ENCODE results near the gene KHDRBS2. TPM values are rescaled to one million over a fixed set of nuclear protein-coding genes. Genes with fewer than 3 reads are reported as not detected.
A peak's percentile ranks its signal among the peaks of the same experiment; 100 is the strongest.

Gene KHDRBS2
- total RNA-seq, 1 donor from 2014 or later = 10.9 TPM

GRCh38 chr6:61886608-61887259, 399.3 kb downstream of the KHDRBS2 start:
- TF ChIP-seq CTCF (IDR thresholded peaks at IDR 0.05) = no peak
- DNase-seq (no peak), ATAC-seq (no peak)
- H3K9me3 ChIP-seq = no peaks in the 10 kb centered on the region
- H3K4me3 ChIP-seq = no peak overlapping the region
- H3K27me3 ChIP-seq (ENCODE audit: low read depth) = no peaks in the 10 kb centered on the region
- no peaks in the 10 kb centered on the region for H3K36me3 ChIP-seq
- H3K4me1 ChIP-seq = no peaks in the 10 kb centered on the region
- no peak overlapping the region for H3K27ac ChIP-seq
- intact Hi-C loops (cut with DNase I) = no loop called here

GRCh38 chr6:61869632-61870400, 416.2 kb downstream of the KHDRBS2 start:
- DNase-seq = no peak
- intact Hi-C loops (cut with DNase I) = no loop called here
- no peaks in the 10 kb centered on the region for H3K36me3 ChIP-seq
- H3K9me3 ChIP-seq = peaks cover 2% of the 10 kb centered on the region
- no peak for TF ChIP-seq CTCF (IDR thresholded peaks at IDR 0.05)
- ATAC-seq = no peak
- no peaks in the 10 kb centered on the region for H3K27me3 ChIP-seq (ENCODE audit: low read depth)
- H3K27ac ChIP-seq = no peak overlapping the region
- H3K4me3 ChIP-seq = no peak overlapping the region
- H3K4me1 ChIP-seq = no peaks in the 10 kb centered on the region

- H3K36me3 ChIP-seq = no peaks in the 10 kb centered on the region
- TF ChIP-seq CTCF (IDR thresholded peaks at IDR 0.05) = no peak
- no peaks in the 10 kb centered on the region for H3K27me3 ChIP-seq (ENCODE audit: low read depth)
- ATAC-seq = peak in 1 of 2 donors; percentile 35
- no peak for DNase-seq
- intact Hi-C loops (cut with DNase I) = no loop called here
- H3K4me1 ChIP-seq = no peaks in the 10 kb centered on the region
- no peak overlapping the region for H3K27ac ChIP-seq
- peaks cover 9% of the 10 kb centered on the region for H3K9me3 ChIP-seq
- H3K4me3 ChIP-seq = no peak overlapping the region
Observed at GRCh38 chr6:61868507-61869080, 417.4 kb downstream of the KHDRBS2 start.

- Histone ChIP-seq H3K36me3 (no peaks in the 10 kb centered on the region), H3K4me3 (no peak overlapping the region), H3K27ac (no peak overlapping the region), H3K27me3 (ENCODE audit: low read depth) (no peaks in the 10 kb centered on the region), H3K9me3 (peaks cover 9% of the 10 kb centered on the region), H3K4me1 (no peaks in the 10 kb centered on the region)
- intact Hi-C loops (cut with DNase I) = no loop called here
- DNase-seq (no peak), ATAC-seq (peak in 1 of 2 donors; percentile 12)
- no peak for TF ChIP-seq CTCF (IDR thresholded peaks at IDR 0.05)
Observed at GRCh38 chr6:61867635-61868034, 418.4 kb downstream of the KHDRBS2 start.

- no peaks in the 10 kb centered on the region for H3K36me3 ChIP-seq
- H3K4me1 ChIP-seq = no peaks in the 10 kb centered on the region
- TF ChIP-seq CTCF (IDR thresholded peaks at IDR 0.05) = no peak
- no peak for ATAC-seq
- no peaks in the 10 kb centered on the region for H3K27me3 ChIP-seq (ENCODE audit: low read depth)
- intact Hi-C loops (cut with DNase I) = no loop called here
- H3K27ac ChIP-seq = no peak overlapping the region
- no peak overlapping the region for H3K4me3 ChIP-seq
- no peak for DNase-seq
- peaks cover 4% of the 10 kb centered on the region for H3K9me3 ChIP-seq
Observed at GRCh38 chr6:61857541-61857940, 428.5 kb downstream of the KHDRBS2 start.
